HepG2 (cell line): ENCODE data around the gene EEF1A2. TPM values are rescaled to one million over a fixed set of nuclear protein-coding genes. Genes with fewer than 3 reads are reported as not detected.

Source experiments
- ATAC-seq: fragments of 200-7000 bp; cut with Tn5 transposase; 3 replicates; pipeline ENCODE4 v1.9.1; 2020; ENCODE audit warnings: mild to moderate bottlenecking, moderate library complexity
- BruUV-seq: library from RNA; stranded (reverse); fragments of 400-500 nt; replicated peaks from 2 replicates; lab custom pipeline; 2021; lab: Mats Ljungman, UMichigan
- CTCF ChIA-PET: fragments of 300-600 bp; formaldehyde crosslinking; extraction: SDS; loops from one replicate; lab custom pipeline; 2021; ENCODE audit warnings: low total read pairs, inconsistent platforms, low intra/inter-chr PET ratio; lab: Yijun Ruan, JAX
- POLR2A ChIA-PET: fragments of 350-600 bp; sonication (Branson Sonifier 250); formaldehyde crosslinking; loops from one replicate; lab custom pipeline; 2020; ENCODE audit warnings: antibody characterized with exemption, inconsistent platforms; lab: Yijun Ruan, JAX
- DNase-seq: peaks from one replicate; pipeline ENCODE4 v3.0.0-alpha.2; 2015; ENCODE audit warnings: low spot score
- FAIRE-seq: peaks from 3 replicates; lab custom pipeline; 2011; peaks lifted over from hg19 to GRCh38; lab: Jason Lieb, UNC
- H2AFZ ChIP-seq: one replicate; pipeline ENCODE4 v1.6.1; 2011; ENCODE audit warnings: low read length, inconsistent platforms
- H3K27ac ChIP-seq: fragments of 300-600 bp; 3 replicates; pipeline ENCODE4 v1.8.0; 2011; ENCODE audit warnings: mixed run types, mild to moderate bottlenecking, mixed read lengths, low read length, inconsistent platforms; ENCODE audit not compliant: insufficient read depth; ENCODE audit errors: extremely low read length
- H3K27me3 ChIP-seq, 2 experiments: fragments of 200-600 bp in 1 of 2; 2 replicates in 1 of 2; 3 replicates in 1 of 2; pipeline versions ENCODE4 v1.6.0 to v1.8.0; 2011; ENCODE audit warnings: low read length in 2 of 2, mild to moderate bottlenecking in 2 of 2, moderate library complexity in 2 of 2, inconsistent platforms in 1 of 2; ENCODE audit not compliant: insufficient read depth in 2 of 2, control insufficient read depth in 1 of 2
- H3K36me3 ChIP-seq, 2 experiments: fragments of 200-600 bp in 1 of 2; replicated peaks in 1 of 2; 2 replicates in 1 of 2; 3 replicates in 1 of 2; pipeline versions ENCODE4 v1.5.1 to v1.8.0; 2011; ENCODE audit warnings: low read length in 2 of 2, inconsistent platforms in 1 of 2; ENCODE audit not compliant: insufficient read depth in 2 of 2, control insufficient read depth in 1 of 2
- H3K4me1 ChIP-seq: 2 replicates; pipeline ENCODE4 v1.5.1; 2012; ENCODE audit warnings: low read length, inconsistent platforms; ENCODE audit not compliant: insufficient read depth
- H3K4me2 ChIP-seq: 2 replicates; pipeline ENCODE4 v1.6.0; 2011; ENCODE audit warnings: low read depth, low read length, inconsistent platforms
- H3K4me3 ChIP-seq, 3 experiments: fragments of 200-600 bp in 1 of 3; sonication (generic), shearing (Covaris generic) in 1 of 3; replicated peaks in 1 of 3; 2 replicates each; pipeline ENCODE4 v1.5.1; 2011 to 2016; ENCODE audit warnings: low read length in 3 of 3, inconsistent platforms in 2 of 3, low read depth in 2 of 3, mild to moderate bottlenecking in 2 of 3, control low read depth in 1 of 3, mixed read lengths in 1 of 3; ENCODE audit not compliant: insufficient read depth in 1 of 3
- H3K79me2 ChIP-seq: one replicate; pipeline ENCODE4 v1.6.1; 2011; ENCODE audit warnings: low read length, inconsistent platforms; ENCODE audit not compliant: insufficient read depth
- H3K9ac ChIP-seq: 2 replicates; pipeline ENCODE4 v1.6.0; 2011; ENCODE audit warnings: mild to moderate bottlenecking, low read depth, low read length, inconsistent platforms; ENCODE audit not compliant: insufficient read depth
- H3K9me3 ChIP-seq: 2 replicates; pipeline ENCODE4 v1.5.1; 2012; ENCODE audit warnings: mild to moderate bottlenecking, low read length
- H4K20me1 ChIP-seq: 2 replicates; pipeline ENCODE4 v1.6.0; 2011; ENCODE audit warnings: inconsistent platforms, mild to moderate bottlenecking, low read length, moderate library complexity; ENCODE audit not compliant: insufficient read depth
- ATM ChIP-seq: fragments of 450-650 bp; IDR thresholded peaks from 2 replicates; pipeline ENCODE4 v1.7.1; 2017; ENCODE audit warnings: mild to moderate bottlenecking, borderline replicate concordance
- HNF1B ChIP-seq: sonication (generic); formaldehyde crosslinking; IDR thresholded peaks from 2 replicates; pipeline ENCODE4 v1.5.1; 2020; ENCODE audit warnings: mild to moderate bottlenecking, moderate library complexity, missing genetic modification reagents
- KLF13 ChIP-seq: sonication (generic); formaldehyde crosslinking; IDR thresholded peaks from 2 replicates; pipeline ENCODE4 v1.4.0; 2020; ENCODE audit warnings: mild to moderate bottlenecking, missing genetic modification reagents
- SP5 ChIP-seq: IDR thresholded peaks from 2 replicates; pipeline ENCODE4 v1.6.1; 2016; ENCODE audit warnings: low read depth, borderline replicate concordance
- ZNF17 ChIP-seq: sonication (generic); formaldehyde crosslinking; IDR thresholded peaks from 2 replicates; pipeline ENCODE4 v1.5.0; 2020; ENCODE audit warnings: mild to moderate bottlenecking, missing genetic modification reagents
- ZNF468 ChIP-seq: sonication (generic); formaldehyde crosslinking; IDR thresholded peaks from 2 replicates; pipeline ENCODE4 v1.8.0; 2022; ENCODE audit warnings: mild to moderate bottlenecking, moderate library complexity, missing genetic modification reagents
- WGBS: methylation state at CpG from one replicate; pipeline ENCODE4 v1.1.6; 2017; ENCODE audit warnings: low lambda C conversion rate; 5-methylcytosine and 5-hydroxymethylcytosine counted together
- in situ Hi-C: cut with HindIII; loops from 2 replicates; pipeline ENCODE4 v1.10.0; 2017; ENCODE audit warnings: low pct_unique_long_range_greater_than_20kb; ENCODE audit not compliant: extremely low pct_ligation_motif_present
- intact Hi-C: fragments of 100-400 bp; cut with micrococcal nuclease; formaldehyde crosslinking; loops from one replicate; pipeline ENCODE4 v1.10.0; 2022; ENCODE audit not compliant: unreplicated experiment
- polyA plus RNA-seq, 8 experiments: library from polyadenylated mRNA; depleted of rRNA in 3 of 8; stranded (reverse) in 7 of 8; unstranded in 1 of 8; fragments of >200 nt; fragmentation: Illumina TruSeq in 4 of 8; extraction: Trizol in 4 of 8; gene quantifications; 2 replicates each; pipeline versions ENCODE4 v1.2.1 to v1.2.3, GENCODE V29; 2011 to 2016; ENCODE audit warnings: low read depth in 4 of 8, missing spikeins in 1 of 8, mixed read lengths in 1 of 8; ENCODE audit not compliant: insufficient read depth in 1 of 8
- total RNA-seq, 5 experiments: library from RNA; depleted of rRNA; stranded (reverse); fragments of >200 nt; fragmentation: Illumina TruSeq; extraction: Trizol; gene quantifications; 2 replicates each; pipeline ENCODE4 v1.2.3, GENCODE V29; 2016; ENCODE audit warnings: low read depth in 1 of 5
- TF ChIP-seq, protein P1 (sequence below): IDR thresholded peaks from 2 replicates; pipeline ENCODE4 v1.6.1; 2016; ENCODE audit warnings: low read depth, control low read depth
- TF ChIP-seq, protein P2 (sequence below): sonication (generic); formaldehyde crosslinking; IDR thresholded peaks from 2 replicates; pipeline ENCODE4 v1.5.1; 2020; ENCODE audit warnings: missing genetic modification reagents, mild to moderate bottlenecking, borderline replicate concordance

Gene EEF1A2
- total and polyA plus RNA-seq, 2 of the 13 experiments (the other 11 are each of a cell fraction or from before 2014, with no cell fraction given), result 0.44 to 0.87 TPM

DNA sequence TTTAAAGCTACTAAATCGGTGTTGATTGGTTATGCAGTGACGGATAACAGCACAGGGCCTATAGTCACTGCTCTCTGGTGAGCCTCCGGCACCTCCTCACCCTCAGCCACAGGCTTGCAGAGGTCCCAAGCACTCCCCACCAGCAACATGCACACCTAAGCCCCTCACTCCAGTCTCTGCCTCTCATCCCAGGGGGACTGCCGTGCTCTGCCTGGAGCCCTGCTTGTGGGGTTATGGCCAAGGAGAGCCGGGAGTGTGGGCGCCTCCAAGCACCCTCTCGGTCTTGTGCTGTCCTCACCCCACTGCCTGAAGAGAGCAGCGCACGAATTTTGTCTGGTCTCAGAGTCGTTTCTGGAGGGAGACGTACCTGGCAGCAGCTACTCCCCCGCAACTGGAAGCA lies 6.8 kb upstream of the EEF1A2 start:
- CTCF ChIA-PET, result no interaction called here
- in situ Hi-C loops (no loop called here), intact Hi-C loops (no loop called here)
- H4K20me1 ChIP-seq, result no peaks in the 10 kb centered on the region; the same call in 1 of the 2 replicates
- no peak overlapping the region for H3K4me3 ChIP-seq
- 38% methylated on average over 12 of the region's 12 CpGs for WGBS
- H3K4me2 ChIP-seq, result no peak overlapping the region
- TF ChIP-seq SP5 (CRISPR knock-in tag), result no peak
- TF ChIP-seq HNF1B (CRISPR knock-in tag), result no peak
- TF ChIP-seq ZNF17 (CRISPR knock-in tag), result no peak
- TF ChIP-seq, protein P1, sequence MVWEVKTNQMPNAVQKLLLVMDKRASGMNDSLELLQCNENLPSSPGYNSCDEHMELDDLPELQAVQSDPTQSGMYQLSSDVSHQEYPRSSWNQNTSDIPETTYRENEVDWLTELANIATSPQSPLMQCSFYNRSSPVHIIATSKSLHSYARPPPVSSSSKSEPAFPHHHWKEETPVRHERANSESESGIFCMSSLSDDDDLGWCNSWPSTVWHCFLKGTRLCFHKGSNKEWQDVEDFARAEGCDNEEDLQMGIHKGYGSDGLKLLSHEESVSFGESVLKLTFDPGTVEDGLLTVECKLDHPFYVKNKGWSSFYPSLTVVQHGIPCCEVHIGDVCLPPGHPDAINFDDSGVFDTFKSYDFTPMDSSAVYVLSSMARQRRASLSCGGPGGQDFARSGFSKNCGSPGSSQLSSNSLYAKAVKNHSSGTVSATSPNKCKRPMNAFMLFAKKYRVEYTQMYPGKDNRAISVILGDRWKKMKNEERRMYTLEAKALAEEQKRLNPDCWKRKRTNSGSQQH (CRISPR knock-in tag), result no peak
- no peak for TF ChIP-seq ATM
- TF ChIP-seq, protein P2, sequence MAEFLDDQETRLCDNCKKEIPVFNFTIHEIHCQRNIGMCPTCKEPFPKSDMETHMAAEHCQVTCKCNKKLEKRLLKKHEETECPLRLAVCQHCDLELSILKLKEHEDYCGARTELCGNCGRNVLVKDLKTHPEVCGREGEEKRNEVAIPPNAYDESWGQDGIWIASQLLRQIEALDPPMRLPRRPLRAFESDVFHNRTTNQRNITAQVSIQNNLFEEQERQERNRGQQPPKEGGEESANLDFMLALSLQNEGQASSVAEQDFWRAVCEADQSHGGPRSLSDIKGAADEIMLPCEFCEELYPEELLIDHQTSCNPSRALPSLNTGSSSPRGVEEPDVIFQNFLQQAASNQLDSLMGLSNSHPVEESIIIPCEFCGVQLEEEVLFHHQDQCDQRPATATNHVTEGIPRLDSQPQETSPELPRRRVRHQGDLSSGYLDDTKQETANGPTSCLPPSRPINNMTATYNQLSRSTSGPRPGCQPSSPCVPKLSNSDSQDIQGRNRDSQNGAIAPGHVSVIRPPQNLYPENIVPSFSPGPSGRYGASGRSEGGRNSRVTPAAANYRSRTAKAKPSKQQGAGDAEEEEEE (CRISPR knock-in tag), result no peak
- TF ChIP-seq KLF13 (CRISPR knock-in tag), result no peak
- no peak for TF ChIP-seq ZNF468 (CRISPR knock-in tag)
- no peak overlapping the region for H3K9ac ChIP-seq
- POLR2A ChIA-PET, result no interaction called here
- H3K27ac ChIP-seq, result no peak overlapping the region
- peaks cover 18 to 89% of the 10 kb centered on the region in 2 experiments; a peak in 4 of 5 replicates for H3K27me3 ChIP-seq
- DNase-seq (no peak), ATAC-seq (no peak), FAIRE-seq (no peak)
- no peak overlapping the region for H2AFZ ChIP-seq
- BruUV-seq, result no TSS peak
- H3K9me3 ChIP-seq, result no peaks in the 10 kb centered on the region
- H3K4me1 ChIP-seq, result no peaks in the 10 kb centered on the region
- no peaks in the 10 kb centered on the region for H3K36me3 ChIP-seq
- no peaks in the 10 kb centered on the region for H3K79me2 ChIP-seq
